Pancreas (tissue), 10 donors: Measurements from ENCODE around the gene BNIPL. TPM values are rescaled to one million over a fixed set of nuclear protein-coding genes. Genes with fewer than 3 reads are reported as not detected.

Experiments used
- ATAC-seq, 4 donors: fragments of 200-7000 bp; cut with Tn5 transposase; one replicate each; pipeline versions ENCODE4 v1.8.0 to v1.9.1; 2020; ENCODE audit warnings: mild to moderate bottlenecking in 4 of 4, moderate library complexity in 4 of 4
- DNase-seq, 6 donors: peaks; one replicate each; pipeline ENCODE4 v3.0.0-alpha.2; 2020
- FAIRE-seq: peaks from 2 replicates; lab custom pipeline; 2012; peaks lifted over from hg19 to GRCh38; lab: Jason Lieb, UNC
- H3K27ac ChIP-seq, 4 donors: fragments of 200-600 bp; sonication (generic); 1 replicate in 3 of 4; 2 replicates in 1 of 4; pipeline versions ENCODE4 v1.5.0 to v1.8.0; 2020
- H3K27me3 ChIP-seq, 4 donors: fragments of 200-600 bp; one replicate each; pipeline ENCODE4 v1.8.0; 2021
- H3K36me3 ChIP-seq, 3 donors: fragments of 200-600 bp; sonication (generic) in 1 of 3; one replicate each; pipeline versions ENCODE4 v1.5.0 to v1.8.0; 2020 to 2021
- H3K4me1 ChIP-seq, 3 donors: fragments of 200-600 bp; one replicate each; pipeline ENCODE4 v1.8.0; 2021
- H3K4me3 ChIP-seq, 4 donors: fragments of 200-600 bp; sonication (generic) in 2 of 4; one replicate each; pipeline versions ENCODE4 v1.5.0 to v1.8.0; 2020 to 2021
- H3K9me3 ChIP-seq, 4 donors: fragments of 200-600 bp; one replicate each; pipeline ENCODE4 v1.8.0; 2021
- WGBS, 2 donors: extraction: QIAGEN DNeasy Blood & Tissue Kit; methylation state at CpG; one replicate each; pipeline ENCODE4 v1.1.7; 2013; 5-methylcytosine and 5-hydroxymethylcytosine counted together
- intact Hi-C, 3 donors: fragments of 100-400 bp; cut with DNase I; formaldehyde crosslinking; loops; one replicate each; pipeline versions ENCODE4 v1.11.1 to v1.14.2; 2022
- polyA plus RNA-seq, 2 donors: library from polyadenylated mRNA; stranded (reverse); fragments of 200-250 nt; gene quantifications; one replicate each; pipeline ENCODE4 v1.2.3, GENCODE V29; 2013
- total RNA-seq, 6 donors: library from RNA; stranded (reverse); fragmentation: NEBNext Ultra II Directional in 4 of 6; extraction: Animal tissue kit (Norgen Biotek cat#: 25700) in 4 of 6; gene quantifications; one replicate each; pipeline versions ENCODE4 v1.2.1 to v1.2.4, GENCODE V29; 2021 to 2023
- TF ChIP-seq, protein P1 (sequence below), 4 donors: fragments of 200-600 bp; sonication (generic) in 3 of 4; IDR thresholded peaks; one replicate each; pipeline versions ENCODE4 v1.5.0 to v1.8.0; 2021; ENCODE audit warnings: antibody characterized with exemption in 4 of 4
- donor health status: healthy with polysubstance abuse.
- donor health status: DM: no; HTN: no; CAD: no; lungs with moderate emphysema.
- donor health status: DM: no; HTN: no; CAD: no.
- donor health status: control.
- donor health status: control.
- donor health status: Bipolar disorder and iron deficiency.
- donor health status: DM: yes; HTN: yes; CAD: no.
- donor health status: DM: no; HTN: no; CAD: no.
- donor health status: DM: no; HTN: no; CAD: no.
- donor health status: DM: yes; HTN: yes; CAD: no.

Gene BNIPL
- total and polyA plus RNA-seq, 8 donors = 0.12 to 0.40 (median 0.23) TPM

DNA sequence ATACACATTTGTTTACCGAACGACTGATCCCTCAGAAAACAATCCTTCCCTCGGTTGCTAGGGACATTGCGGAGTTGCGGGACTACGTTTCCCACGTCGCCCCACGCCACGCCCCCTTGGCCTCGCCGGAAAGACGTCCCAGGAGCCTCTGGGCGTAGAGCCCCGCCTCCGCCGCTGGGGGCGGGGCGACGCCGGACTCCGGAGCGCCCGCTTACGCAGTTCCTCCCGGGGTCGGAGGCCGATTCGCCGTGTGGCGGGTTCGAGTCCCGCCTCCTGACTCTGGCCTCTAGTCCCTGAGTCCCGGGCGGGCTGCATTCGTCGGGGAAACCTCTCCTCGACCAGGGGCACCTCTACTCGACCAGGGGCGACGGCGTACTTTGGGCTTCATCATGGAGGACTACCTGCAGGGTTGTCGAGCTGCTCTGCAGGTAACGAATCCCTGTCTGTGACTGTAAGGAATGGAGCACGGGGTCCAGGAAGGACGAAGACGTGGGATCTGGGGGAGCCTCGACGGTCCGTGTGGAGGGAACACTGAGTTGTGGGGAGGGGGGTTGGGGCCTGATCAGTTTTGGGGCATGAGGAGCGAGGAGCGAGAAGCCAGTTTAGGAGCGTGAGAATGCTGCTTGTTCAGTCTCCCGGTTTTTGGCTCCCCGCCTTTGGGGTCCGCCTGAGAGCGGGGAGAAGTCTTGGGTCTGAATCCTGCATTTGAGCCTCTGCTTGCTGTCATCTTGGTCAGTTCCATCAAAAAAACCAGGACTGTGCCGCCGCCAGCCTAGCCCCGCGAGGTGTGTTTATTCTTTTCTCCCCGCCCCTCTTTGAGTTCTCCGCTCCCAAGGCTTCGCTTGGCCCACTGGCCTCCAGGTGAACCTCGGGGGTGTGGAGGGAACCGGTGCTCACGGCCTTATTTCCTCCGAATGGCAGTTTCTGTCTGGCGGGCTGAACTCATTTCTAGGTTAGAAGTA lies 27.9 kb upstream of the BNIPL start, which contains the start of gene PRUNE1:
PRUNE1 (plus strand) TSS at position 206 of the 962 bp plus-strand sequence; CDS start at position 390, 184 bp downstream.
- H3K27me3 ChIP-seq = no peaks in the 10 kb centered on the region
- peak; percentile 85 to 92 (median 90) for ATAC-seq
- H3K36me3 ChIP-seq = no peaks in the 10 kb centered on the region
- TF ChIP-seq, protein P1, sequence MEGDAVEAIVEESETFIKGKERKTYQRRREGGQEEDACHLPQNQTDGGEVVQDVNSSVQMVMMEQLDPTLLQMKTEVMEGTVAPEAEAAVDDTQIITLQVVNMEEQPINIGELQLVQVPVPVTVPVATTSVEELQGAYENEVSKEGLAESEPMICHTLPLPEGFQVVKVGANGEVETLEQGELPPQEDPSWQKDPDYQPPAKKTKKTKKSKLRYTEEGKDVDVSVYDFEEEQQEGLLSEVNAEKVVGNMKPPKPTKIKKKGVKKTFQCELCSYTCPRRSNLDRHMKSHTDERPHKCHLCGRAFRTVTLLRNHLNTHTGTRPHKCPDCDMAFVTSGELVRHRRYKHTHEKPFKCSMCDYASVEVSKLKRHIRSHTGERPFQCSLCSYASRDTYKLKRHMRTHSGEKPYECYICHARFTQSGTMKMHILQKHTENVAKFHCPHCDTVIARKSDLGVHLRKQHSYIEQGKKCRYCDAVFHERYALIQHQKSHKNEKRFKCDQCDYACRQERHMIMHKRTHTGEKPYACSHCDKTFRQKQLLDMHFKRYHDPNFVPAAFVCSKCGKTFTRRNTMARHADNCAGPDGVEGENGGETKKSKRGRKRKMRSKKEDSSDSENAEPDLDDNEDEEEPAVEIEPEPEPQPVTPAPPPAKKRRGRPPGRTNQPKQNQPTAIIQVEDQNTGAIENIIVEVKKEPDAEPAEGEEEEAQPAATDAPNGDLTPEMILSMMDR (IDR thresholded peaks at IDR 0.05) = peak in 1 of 4 donors; percentile 12
- peak within 1 kb of the TSS; percentile 78 to 94 (median 81) for H3K27ac ChIP-seq
- peak; percentile 54 for FAIRE-seq
- WGBS, 2 donors = 0 to 1% methylated on average over 69 of the region's 69 CpGs
- intact Hi-C loops = no loop called here
- H3K9me3 ChIP-seq = no peaks in the 10 kb centered on the region
- peak; percentile 95 to 99 (median 98) for DNase-seq
- H3K4me3 ChIP-seq = peak within 1 kb of the TSS; percentile 31 to 67 (median 60)
- peaks cover 10 to 36% (median 21%) of the 10 kb centered on the region in 3 donors for H3K4me1 ChIP-seq

DNA sequence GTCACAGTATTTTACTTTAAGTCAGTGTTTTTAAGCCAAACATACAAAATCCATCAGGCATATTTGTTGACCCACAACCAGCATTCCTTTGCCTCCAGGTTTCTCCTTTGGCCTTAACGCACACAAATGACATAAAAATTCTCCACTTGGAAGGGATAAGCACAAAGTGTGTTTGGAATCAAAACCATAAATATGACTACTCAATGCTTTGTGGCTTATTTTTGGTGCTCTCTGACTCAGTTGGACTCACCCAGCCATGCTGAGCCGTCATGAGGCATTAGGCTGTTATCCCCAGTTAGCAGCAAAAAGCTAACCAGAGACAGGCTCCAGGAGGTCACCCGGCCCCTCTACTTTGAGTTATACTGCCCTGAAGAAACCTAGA lies 27.2 kb upstream of the BNIPL start:
- no peaks in the 10 kb centered on the region for H3K9me3 ChIP-seq
- no peaks in the 10 kb centered on the region for H3K36me3 ChIP-seq
- no peak for ATAC-seq
- intact Hi-C loops = no loop called here
- H3K27me3 ChIP-seq = no peaks in the 10 kb centered on the region
- peak overlapping the region in 3 of 4 donors; percentile 56 to 67 (median 63) for H3K4me3 ChIP-seq
- no peak for DNase-seq
- no peak for FAIRE-seq
- H3K27ac ChIP-seq = peak overlapping the region in 2 of 4 donors; percentile 82 to 94
- peaks cover 10 to 35% (median 21%) of the 10 kb centered on the region in 3 donors for H3K4me1 ChIP-seq
- 37 to 45% methylated on average over 3 of the region's 3 CpGs for WGBS, 2 donors
- TF ChIP-seq, protein P1 (IDR thresholded peaks at IDR 0.05) = no peak

DNA sequence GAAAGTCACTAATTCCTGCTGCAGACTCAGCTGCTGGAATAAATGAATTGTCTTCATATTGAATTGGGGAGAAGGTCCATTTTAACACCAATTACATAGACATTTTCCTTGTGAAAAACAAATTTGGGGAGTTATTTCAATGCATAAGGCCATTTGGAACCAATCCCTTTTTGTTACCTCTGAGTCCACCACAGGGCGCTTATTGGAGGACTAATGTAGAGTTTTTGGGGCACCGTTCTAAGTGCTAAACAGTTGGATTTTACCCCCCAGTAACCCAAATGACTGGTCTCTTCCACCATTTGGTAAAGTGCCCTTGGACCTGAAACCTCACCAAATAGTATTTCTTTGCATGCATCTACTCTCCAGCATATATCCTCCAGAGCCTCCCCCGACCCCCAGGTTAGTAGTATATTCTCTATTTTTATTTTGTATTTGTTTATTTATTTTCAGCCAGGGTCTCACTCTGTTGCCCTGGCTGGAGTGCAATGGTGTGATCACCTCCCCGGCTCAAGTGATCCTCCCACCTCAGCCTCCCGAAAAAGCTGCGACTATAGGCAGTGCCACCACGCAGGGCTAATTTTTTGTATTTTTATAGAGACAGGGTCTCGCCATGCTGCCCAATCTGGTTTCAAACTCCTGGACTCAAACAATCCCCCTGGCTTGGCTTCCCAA lies 26.6 kb upstream of the BNIPL start:
- no peaks in the 10 kb centered on the region for H3K27me3 ChIP-seq
- ATAC-seq (no peak), DNase-seq (no peak), FAIRE-seq (no peak)
- TF ChIP-seq, protein P1 (IDR thresholded peaks at IDR 0.05) = no peak
- WGBS, 2 donors = 92 to 94% methylated on average over 8 of the region's 8 CpGs
- peaks cover 10 to 33% (median 21%) of the 10 kb centered on the region in 3 donors for H3K4me1 ChIP-seq
- peak overlapping the region in 1 of 4 donors; percentile 67 for H3K4me3 ChIP-seq
- no peaks in the 10 kb centered on the region for H3K9me3 ChIP-seq
- intact Hi-C loops = no loop called here
- no peaks in the 10 kb centered on the region for H3K36me3 ChIP-seq
- no peak overlapping the region for H3K27ac ChIP-seq

DNA sequence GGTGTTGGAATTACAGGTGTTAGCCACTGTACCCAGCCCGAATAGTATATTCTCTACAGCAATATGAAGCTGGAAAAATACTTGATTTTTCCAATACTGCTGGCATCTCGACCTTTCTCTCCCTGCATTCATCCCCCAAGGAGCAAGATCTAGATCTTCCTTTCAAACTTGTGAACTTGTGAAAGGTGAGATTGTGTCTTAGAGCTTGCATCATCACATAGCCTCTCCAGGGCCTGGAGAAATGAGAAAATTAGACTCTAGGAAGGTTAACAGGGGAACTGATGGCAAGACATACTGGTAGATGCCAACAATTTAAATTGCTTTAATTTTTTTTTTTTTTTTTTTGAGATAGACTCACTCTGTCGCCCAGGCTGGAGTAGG lies 26.1 kb upstream of the BNIPL start:
- ATAC-seq = no peak
- Histone ChIP-seq H3K27me3 (no peaks in the 10 kb centered on the region), H3K27ac (no peak overlapping the region), H3K9me3 (no peaks in the 10 kb centered on the region), H3K4me1 (peaks cover 10 to 33% (median 21%) of the 10 kb centered on the region in 3 donors), H3K36me3 (no peaks in the 10 kb centered on the region), H3K4me3 (no peak overlapping the region)
- intact Hi-C loops = no loop called here
- 81 to 86% methylated on average over 3 of the region's 3 CpGs for WGBS, 2 donors
- no peak for FAIRE-seq
- no peak for DNase-seq
- TF ChIP-seq, protein P1 (IDR thresholded peaks at IDR 0.05) = no peak
